ENCODE results near the gene DIP2B.

- TF ChIP-seq, protein P1, sequence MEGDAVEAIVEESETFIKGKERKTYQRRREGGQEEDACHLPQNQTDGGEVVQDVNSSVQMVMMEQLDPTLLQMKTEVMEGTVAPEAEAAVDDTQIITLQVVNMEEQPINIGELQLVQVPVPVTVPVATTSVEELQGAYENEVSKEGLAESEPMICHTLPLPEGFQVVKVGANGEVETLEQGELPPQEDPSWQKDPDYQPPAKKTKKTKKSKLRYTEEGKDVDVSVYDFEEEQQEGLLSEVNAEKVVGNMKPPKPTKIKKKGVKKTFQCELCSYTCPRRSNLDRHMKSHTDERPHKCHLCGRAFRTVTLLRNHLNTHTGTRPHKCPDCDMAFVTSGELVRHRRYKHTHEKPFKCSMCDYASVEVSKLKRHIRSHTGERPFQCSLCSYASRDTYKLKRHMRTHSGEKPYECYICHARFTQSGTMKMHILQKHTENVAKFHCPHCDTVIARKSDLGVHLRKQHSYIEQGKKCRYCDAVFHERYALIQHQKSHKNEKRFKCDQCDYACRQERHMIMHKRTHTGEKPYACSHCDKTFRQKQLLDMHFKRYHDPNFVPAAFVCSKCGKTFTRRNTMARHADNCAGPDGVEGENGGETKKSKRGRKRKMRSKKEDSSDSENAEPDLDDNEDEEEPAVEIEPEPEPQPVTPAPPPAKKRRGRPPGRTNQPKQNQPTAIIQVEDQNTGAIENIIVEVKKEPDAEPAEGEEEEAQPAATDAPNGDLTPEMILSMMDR (IDR thresholded peaks at IDR 0.05): no peak
- no peak for TF ChIP-seq POLR2A (IDR thresholded peaks at IDR 0.05)
Measured at GRCh38 chr12:50662116-50662510, 157.3 kb downstream of the DIP2B start.
